Small intestine (tissue), 7 donors: ENCODE measurements around the gene BIRC3. TPM values are rescaled to one million over a fixed set of nuclear protein-coding genes. Genes with fewer than 3 reads are reported as not detected.

Experiments used
- DNase-seq, 2 donors: peaks; one replicate each; pipeline versions ENCODE4 v3.0.0 to v3.0.0-alpha.2; 2013
- FAIRE-seq: peaks from 2 replicates; lab custom pipeline; 2012; peaks lifted over from hg19 to GRCh38; lab: Jason Lieb, UNC
- H3K27ac ChIP-seq, 3 donors: one replicate each; pipeline ENCODE4 v1.5.1; 2013; ENCODE audit warnings: low read length in 2 of 3, mild to moderate bottlenecking in 2 of 3, control low read depth in 1 of 3, inconsistent platforms in 1 of 3, low read depth in 1 of 3, moderate library complexity in 1 of 3
- H3K27me3 ChIP-seq, 3 donors: one replicate each; pipeline ENCODE4 v1.6.1; 2013; ENCODE audit warnings: low read length in 3 of 3, inconsistent platforms in 1 of 3; ENCODE audit not compliant: control insufficient read depth in 3 of 3, insufficient read depth in 3 of 3
- H3K36me3 ChIP-seq, 3 donors: one replicate each; pipeline ENCODE4 v1.6.1; 2013; ENCODE audit warnings: low read length in 3 of 3, inconsistent platforms in 1 of 3, low read depth in 1 of 3, mild to moderate bottlenecking in 1 of 3, moderate library complexity in 1 of 3; ENCODE audit not compliant: control insufficient read depth in 3 of 3, insufficient read depth in 2 of 3
- H3K4me1 ChIP-seq, 3 donors: one replicate each; pipeline ENCODE4 v1.6.1; 2013; ENCODE audit warnings: low read length in 2 of 3, inconsistent platforms in 1 of 3, low read depth in 1 of 3, mild to moderate bottlenecking in 1 of 3, moderate library complexity in 1 of 3; ENCODE audit not compliant: control insufficient read depth in 3 of 3, insufficient read depth in 2 of 3
- H3K4me3 ChIP-seq, 3 donors: one replicate each; pipeline ENCODE4 v1.5.1; 2013; ENCODE audit warnings: low read length in 3 of 3, control low read depth in 1 of 3, inconsistent platforms in 1 of 3, low read depth in 1 of 3, mild to moderate bottlenecking in 1 of 3, moderate library complexity in 1 of 3
- H3K9me3 ChIP-seq, 2 donors: one replicate each; pipeline ENCODE4 v1.6.1; 2013; ENCODE audit warnings: low read depth in 1 of 2, low read length in 1 of 2; ENCODE audit not compliant: control insufficient read depth in 2 of 2, insufficient read depth in 1 of 2
- WGBS, 3 donors: extraction: QIAGEN DNeasy Blood & Tissue Kit; methylation state at CpG; one replicate each; pipeline ENCODE4 v1.1.7; 2013; 5-methylcytosine and 5-hydroxymethylcytosine counted together
- polyA plus RNA-seq, 4 donors: library from polyadenylated mRNA; stranded (reverse) in 3 of 4; unstranded in 1 of 4; fragments of 200-250 nt in 3 of 4; fragments of 120-200 nt in 1 of 4; gene quantifications; one replicate each; pipeline versions ENCODE4 v1.2.1 to v1.2.3, GENCODE V29; 2013
- donor health status: healthy with polysubstance abuse.
- donor health status: control.
- donor health status: control.
- donor health status: Bipolar disorder and iron deficiency.
- donor health status: healthy.

BIRC3 gene
- polyA plus RNA-seq, 4 donors, result 8.3 to 49.0 (median 29.0) TPM

GRCh38 chr11:102304686-102305085, 12.6 kb upstream of the BIRC3 start:
- Histone ChIP-seq H3K4me1 (peaks cover 7 to 14% (median 10%) of the 10 kb centered on the region in 3 donors), H3K9me3 (peaks cover 1 to 25% of the 10 kb centered on the region in 2 donors), H3K4me3 (no peak overlapping the region), H3K27me3 (no peaks in the 10 kb centered on the region), H3K27ac (no peak overlapping the region), H3K36me3 (no peaks in the 10 kb centered on the region)
- WGBS, 3 donors, result 90 to 92% (median 91%) methylated on average over 4 of the region's 4 CpGs
- no peak for DNase-seq
- no peak for FAIRE-seq

GRCh38 chr11:102305352-102306047, 11.8 kb upstream of the BIRC3 start:
- Histone ChIP-seq H3K27ac (peak overlapping the region; percentile 34 to 94 (median 66)), H3K4me1 (peaks cover 7 to 14% (median 10%) of the 10 kb centered on the region in 3 donors), H3K36me3 (no peaks in the 10 kb centered on the region), H3K27me3 (no peaks in the 10 kb centered on the region), H3K4me3 (no peak overlapping the region), H3K9me3 (peaks cover 1 to 25% of the 10 kb centered on the region in 2 donors)
- WGBS, 3 donors, result 47 to 55% (median 48%) methylated on average over 3 of the region's 3 CpGs
- DNase-seq, result peak in 1 of 2 donors; percentile 68
- FAIRE-seq, result no peak

- WGBS, 3 donors, result 9 to 64% (median 44%) methylated on average over 5 of the region's 5 CpGs
- DNase-seq (peak; percentile 68 to 95), FAIRE-seq (no peak)
- Histone ChIP-seq H3K4me1 (peaks cover 7 to 14% (median 10%) of the 10 kb centered on the region in 3 donors), H3K36me3 (no peaks in the 10 kb centered on the region), H3K27me3 (no peaks in the 10 kb centered on the region), H3K27ac (peak overlapping the region; percentile 34 to 94 (median 68)), H3K4me3 (no peak overlapping the region), H3K9me3 (peaks cover 1 to 20% of the 10 kb centered on the region in 2 donors)
These were observed 11.2 kb upstream of the BIRC3 start for GRCh38 chr11:102306048-102306597.

GRCh38 chr11:102306817-102307726, 10.2 kb upstream of the BIRC3 start:
- peak overlapping the region in 2 of 3 donors; percentile 68 to 94 for H3K27ac ChIP-seq
- WGBS, 3 donors, result 13 to 28% (median 25%) methylated on average over 9 of the region's 9 CpGs
- DNase-seq (peak in 1 of 2 donors; percentile 60), FAIRE-seq (no peak)
- H3K27me3 ChIP-seq, result no peaks in the 10 kb centered on the region
- H3K4me1 ChIP-seq, result peaks cover 7 to 14% (median 10%) of the 10 kb centered on the region in 3 donors
- H3K36me3 ChIP-seq, result no peaks in the 10 kb centered on the region
- peaks cover 1 to 13% of the 10 kb centered on the region in 2 donors for H3K9me3 ChIP-seq
- no peak overlapping the region for H3K4me3 ChIP-seq

- H3K27ac ChIP-seq, result no peak overlapping the region
- no peak for DNase-seq
- peaks cover 7 to 14% (median 10%) of the 10 kb centered on the region in 3 donors for H3K4me1 ChIP-seq
- H3K27me3 ChIP-seq, result no peaks in the 10 kb centered on the region
- H3K9me3 ChIP-seq, result peaks cover 0 to 7% of the 10 kb centered on the region in 2 donors
- no peak for FAIRE-seq
- H3K4me3 ChIP-seq, result no peak overlapping the region
- no peaks in the 10 kb centered on the region for H3K36me3 ChIP-seq
These were observed 9.6 kb upstream of the BIRC3 start for GRCh38 chr11:102307727-102308038.

- 92 to 96% (median 94%) methylated on average over 25 of the region's 25 CpGs for WGBS, 3 donors
- peaks cover 9 to 20% (median 14%) of the 10 kb centered on the region in 3 donors for H3K4me1 ChIP-seq
- FAIRE-seq, result no peak
These were observed 7.4 kb upstream of the BIRC3 start for GRCh38 chr11:102309621-102310541.

GRCh38 chr11:102312667-102313066, 4.6 kb upstream of the BIRC3 start:
- H3K4me1 ChIP-seq, result peaks cover 4 to 18% (median 5%) of the 10 kb centered on the region in 3 donors
- peak overlapping the region in 1 of 3 donors; percentile 32 for H3K27ac ChIP-seq
- WGBS, 3 donors, result 16 to 35% (median 23%) methylated on average over 2 of the region's 2 CpGs
- peak; percentile 54 to 91 for DNase-seq
- no peaks in the 10 kb centered on the region for H3K9me3 ChIP-seq
- H3K36me3 ChIP-seq, result no peaks in the 10 kb centered on the region
- FAIRE-seq, result peak; percentile 85
- no peaks in the 10 kb centered on the region for H3K27me3 ChIP-seq
- no peak overlapping the region for H3K4me3 ChIP-seq

More at GRCh38 chr11:102309621-102310541, 7.4 kb upstream of the BIRC3 start:
- H3K27ac ChIP-seq, result no peak overlapping the region
- H3K4me3 ChIP-seq, result no peak overlapping the region
- no peaks in the 10 kb centered on the region for H3K27me3 ChIP-seq
- DNase-seq, result no peak
- H3K9me3 ChIP-seq, result no peaks in the 10 kb centered on the region
- no peaks in the 10 kb centered on the region for H3K36me3 ChIP-seq
